DMS114 treated with DMSO at 0.1 percent for 48 hours (cell line): ENCODE measurements around the gene MRPL36.
"Not testable (repeated sequence)": the region's sequence is repeated elsewhere in the genome, so short reads cannot be mapped to it uniquely, and the experiment has no call there.

Experiments used
- DNase-seq: peaks from one replicate; lab custom pipeline; 2025; ENCODE audit not compliant: unreplicated experiment; lab: John Stamatoyannopoulos, UW

MRPL36 gene

DNA sequence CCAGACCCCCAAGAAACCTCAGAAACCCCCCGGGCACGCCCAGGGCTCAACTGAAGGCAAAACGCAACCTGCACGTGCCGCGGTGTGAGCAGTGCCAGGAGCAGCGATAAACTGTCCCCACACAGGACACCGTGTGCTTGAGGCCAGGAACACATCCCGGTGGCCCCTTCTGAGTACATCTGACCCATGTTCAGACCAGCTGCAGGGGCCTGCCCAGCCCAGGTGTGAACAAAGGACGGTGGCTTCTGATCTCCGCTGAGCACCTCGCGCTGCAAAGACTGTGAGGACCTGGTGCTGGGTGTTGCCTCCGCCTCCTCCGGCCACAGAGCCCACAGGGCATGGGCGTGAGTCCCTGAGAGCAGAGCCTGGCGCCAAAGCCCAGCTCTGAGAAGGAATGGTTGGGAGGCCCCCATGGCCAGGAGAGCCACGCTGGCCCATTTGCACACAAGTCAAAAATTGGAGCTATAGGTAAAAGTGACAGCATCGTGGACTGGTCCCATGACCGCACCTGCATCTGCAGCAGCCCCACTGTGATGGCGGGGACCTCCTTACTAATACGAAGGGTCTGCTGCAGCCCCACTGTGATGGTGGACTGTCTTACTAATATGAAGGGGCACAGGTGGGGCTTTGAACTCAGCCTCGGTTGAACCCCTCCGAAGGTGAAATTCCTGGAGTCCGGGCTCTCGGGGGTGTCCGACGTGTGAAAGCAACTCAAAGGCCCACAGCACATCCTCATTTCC is 33.0 kb upstream of the MRPL36 start:
- DNase-seq = no peak

DNA sequence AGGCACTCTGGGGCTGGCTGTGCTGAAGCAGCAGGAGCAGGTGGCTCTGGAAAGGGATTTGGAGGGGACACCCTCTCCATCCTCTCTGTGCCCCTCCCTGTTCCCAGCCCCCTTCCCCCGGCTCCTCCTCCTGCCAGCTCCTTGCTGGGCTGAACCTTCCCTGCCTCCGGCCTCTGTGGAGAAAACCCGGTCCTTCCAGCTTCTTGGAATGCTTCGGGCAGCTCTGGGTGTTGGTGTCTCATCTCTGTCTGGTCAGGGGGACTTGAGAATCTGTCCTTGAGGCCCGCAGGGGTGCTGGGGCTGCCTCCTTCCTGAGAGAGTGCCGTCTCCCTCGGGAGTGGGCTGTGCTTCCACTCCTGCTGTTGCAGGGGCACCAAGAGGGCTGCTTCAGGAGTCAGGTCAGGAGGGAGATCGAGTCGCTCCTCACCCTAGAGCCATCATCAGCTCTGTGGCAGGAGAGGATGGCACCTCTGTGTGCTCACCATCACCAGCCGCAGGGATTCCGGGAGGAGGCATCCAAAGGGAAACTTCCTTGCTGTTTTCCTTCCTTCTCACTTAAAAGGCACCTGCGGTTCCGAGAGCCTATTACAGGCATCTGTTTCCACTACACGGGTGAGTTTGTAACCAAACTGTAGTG is 32.2 kb upstream of the MRPL36 start:
- DNase-seq = no peak

DNA sequence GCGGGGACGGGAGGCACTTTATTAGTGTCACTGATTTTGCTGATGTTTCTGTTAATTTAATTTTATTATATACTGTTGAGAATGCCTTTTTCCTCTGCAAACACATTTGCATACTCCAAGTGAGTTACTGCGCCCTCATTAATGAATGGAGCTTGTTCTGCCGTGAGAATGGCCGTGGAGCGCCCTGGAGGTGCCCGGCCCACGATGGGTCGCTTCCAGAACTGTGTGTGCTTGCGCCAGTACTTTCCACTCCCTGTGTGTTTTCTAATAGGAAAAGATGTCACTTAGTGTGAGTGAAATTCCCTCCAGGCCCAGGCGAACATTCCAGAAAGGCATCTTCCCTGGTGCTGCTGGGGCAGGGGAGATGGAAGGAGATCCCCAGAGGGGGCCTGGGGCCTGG is 31.6 kb upstream of the MRPL36 start:
- DNase-seq = no peak

DNA sequence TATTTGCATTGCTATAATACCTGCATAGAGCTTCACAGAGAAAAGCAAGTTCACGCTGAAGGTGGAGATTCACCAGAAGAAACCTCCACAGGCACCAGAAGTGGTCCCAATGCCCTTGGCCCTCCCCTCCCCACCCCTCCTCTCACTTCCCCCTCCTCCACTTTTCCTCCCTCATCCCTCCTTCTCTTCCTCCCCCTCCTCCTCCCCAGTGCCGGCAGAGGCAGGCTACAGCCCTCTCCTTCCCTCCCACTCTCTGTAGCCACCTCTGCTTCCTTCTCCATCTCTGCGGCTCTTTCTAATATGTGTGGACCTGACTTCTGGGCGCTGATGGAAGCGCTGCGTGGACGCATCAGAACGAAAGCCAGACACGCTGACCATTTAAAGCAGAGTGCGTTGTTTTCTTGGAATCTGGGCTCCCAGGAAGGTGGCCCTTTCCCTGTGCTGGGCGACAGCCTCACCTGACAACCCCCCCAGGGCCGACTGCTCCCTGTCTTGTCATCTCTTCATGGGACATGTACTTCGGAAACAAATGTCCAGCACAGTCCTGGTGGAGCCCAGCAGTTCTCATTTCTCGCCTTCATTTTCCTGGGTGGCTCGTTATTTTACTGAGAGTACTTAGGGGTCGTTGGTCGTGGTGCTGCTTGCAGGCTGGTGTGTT is 31.1 kb upstream of the MRPL36 start:
- no peak for DNase-seq

DNA sequence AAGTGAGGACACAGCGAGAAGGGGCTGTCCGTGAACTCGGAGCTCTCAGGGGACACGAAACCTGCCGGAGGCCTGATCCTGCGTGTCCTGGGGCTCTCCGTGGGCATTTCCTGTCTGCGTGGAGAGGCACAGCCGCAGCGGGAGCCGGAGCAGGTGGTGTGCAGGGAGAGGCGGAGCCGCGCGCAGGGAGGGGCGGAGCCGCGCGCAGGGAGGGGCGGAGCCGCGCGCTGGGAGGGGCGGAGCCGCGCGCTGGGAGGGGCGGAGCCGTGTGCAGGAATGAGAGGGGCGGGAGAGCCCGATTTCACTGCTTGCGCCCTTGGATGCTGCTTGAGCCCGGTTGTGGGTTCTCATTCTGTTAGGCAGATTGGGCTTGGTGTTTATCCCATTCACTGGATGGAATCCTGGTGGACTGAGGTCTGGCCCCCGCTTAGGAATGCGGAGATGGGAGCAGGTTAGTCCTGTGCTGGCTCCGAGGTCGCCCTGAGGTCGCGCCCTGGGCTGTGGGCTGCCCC is 28.3 kb upstream of the MRPL36 start:
- DNase-seq = no peak

DNA sequence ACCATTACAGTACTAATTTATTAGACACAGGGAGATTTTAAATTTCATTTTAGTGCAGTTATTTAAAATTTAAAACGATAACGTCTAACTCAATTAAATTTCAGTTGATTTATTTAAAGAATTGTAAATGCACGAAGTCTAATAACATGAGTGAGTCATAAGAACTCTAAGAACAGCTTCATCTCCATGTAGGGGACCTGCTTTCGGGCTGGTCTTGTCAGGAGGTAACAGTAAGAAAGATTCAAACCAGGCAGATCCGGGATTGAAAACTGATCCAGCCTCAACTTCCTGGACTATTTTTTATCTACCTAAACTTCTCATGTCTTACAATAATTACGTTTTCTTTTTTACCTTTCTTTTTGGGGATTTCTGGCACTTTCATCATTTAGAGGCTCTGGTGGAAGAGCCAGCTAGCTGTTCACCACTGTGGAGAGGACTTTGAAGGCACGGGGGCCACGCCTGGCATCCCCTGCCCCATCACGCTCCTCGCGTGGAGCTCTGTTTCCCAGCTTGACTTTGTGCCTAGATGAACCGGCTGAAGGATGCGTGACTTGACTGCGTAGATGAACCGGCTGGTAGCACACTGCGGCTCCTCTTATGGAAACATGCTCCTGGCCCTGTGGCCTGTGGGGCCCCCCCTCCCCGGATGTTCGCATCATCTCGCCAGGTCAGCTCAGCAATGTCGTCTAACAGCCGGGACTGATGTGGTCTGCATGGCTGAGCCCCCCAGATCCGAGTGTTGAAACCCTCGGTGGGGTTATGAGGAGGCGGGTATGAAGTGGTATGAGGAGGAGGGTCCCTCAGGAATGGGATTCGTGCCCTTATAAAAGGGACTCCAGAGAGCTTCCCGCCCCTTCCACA is 27.6 kb upstream of the MRPL36 start:
- no peak for DNase-seq

DNA sequence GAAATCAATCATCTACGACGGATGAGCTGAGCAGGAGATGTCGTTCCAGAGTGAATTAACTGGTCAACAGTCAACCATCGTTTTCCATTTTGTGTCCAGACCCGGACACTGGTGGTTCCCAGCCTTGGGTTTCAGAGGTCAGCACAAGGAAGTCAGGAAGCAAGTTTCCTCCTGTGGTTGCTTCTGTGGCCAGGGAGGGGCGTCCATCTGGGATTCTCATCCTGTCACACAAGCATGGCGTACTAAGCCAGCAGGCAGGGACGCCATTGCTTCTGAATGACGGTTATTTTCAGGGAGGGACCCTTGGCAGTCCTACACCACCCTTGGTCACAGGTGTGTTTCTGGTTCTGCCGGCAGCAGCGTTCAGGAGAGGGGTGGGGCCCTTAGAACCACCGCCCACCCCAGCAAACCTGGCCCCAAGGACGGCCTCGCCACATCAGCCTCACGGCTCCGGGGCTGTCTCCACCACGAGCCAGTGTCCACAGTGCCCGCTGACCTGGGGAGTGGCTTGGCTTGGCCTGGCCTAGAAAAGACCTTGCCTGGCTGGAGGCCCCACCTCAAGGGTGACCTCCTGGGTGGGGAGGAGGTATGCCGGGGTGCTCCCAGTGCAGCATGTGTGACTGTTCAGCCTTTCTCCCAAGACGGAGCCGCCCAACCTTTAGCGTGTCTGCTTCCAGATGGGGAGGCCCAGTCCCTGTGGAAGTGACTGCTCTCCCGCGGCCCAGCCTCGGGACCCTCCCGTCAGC is 26.8 kb upstream of the MRPL36 start:
- DNase-seq = no peak

DNA sequence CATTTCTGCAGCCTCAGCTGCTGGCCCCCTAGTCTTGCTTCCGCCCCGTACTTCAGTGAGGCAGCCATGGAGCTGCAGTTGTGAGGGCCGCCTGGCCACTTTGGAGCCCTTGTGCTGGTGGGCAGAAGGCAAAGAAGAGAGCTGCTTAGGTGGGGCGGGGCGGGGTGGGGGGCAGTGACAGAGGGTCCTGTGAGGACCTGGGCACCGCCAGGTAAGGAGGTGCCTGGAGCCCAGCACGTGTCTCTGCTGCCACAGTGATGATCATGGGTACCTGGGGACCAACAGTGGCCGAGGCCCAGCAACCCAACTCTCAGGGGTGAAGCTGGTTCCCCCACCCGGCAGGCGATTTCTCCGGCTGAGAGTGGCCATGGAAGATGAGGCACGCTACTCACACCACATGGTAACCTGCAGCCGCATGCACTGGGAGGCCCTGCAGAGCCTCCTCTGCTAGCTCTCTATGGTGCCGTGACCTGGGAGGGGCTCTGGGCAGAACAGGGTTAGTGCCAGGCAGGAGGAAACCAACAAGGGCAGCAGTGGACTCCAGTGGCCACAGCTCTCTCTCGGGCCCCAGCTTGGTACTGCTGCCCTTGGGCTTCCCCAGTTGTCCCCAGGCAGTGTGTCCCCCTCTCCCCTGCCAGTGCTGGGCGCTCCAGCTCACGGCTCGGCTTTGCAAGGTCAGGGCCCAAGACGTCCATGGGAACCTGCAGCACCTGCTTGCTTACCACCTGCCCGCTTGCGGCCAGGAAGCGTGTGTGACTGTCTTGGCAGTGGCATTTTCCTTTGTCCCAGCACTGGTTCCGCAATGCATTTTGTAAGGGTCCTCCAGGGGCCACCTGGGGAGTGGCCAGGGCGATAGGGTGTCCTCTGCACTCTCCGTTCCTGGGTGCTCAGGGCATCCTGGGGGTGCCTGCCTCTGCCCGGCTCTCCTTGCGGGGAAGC is 25.5 kb upstream of the MRPL36 start:
- no peak for DNase-seq

DNA sequence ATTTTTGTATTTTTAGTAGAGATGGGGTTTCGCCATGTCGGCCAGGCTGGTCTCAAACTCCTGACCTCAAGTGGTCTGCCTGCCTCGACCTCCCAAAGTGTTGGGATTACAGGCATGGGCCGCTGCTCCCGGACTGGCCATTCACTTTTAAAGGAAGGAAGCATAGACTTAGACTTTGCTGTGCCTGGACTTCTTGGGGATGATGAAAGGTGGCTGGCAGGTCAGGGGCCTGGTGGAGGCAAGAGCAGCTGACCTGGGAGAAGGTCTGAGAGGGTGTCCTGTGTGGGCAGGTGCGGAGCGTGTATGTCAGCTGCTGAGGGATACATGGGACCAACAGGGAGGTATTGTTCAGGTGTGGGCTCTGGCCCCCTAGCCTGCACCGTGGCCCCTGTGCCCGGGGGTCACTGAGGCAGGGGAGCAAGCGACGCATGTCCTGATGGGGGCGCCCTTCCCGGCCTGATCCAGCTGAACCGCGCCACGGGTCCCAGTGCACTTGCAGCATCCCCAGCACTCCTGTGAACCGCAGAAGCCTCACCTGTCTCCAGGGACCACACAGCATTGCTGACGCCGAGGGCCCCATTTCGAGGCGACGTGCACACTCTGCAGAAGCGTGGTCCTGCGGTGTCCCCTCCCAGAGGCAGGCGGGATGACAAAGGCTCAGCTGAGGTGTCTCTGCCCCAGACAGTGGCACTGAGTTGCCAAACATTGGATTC is 24.6 kb upstream of the MRPL36 start:
- DNase-seq = no peak

DNA sequence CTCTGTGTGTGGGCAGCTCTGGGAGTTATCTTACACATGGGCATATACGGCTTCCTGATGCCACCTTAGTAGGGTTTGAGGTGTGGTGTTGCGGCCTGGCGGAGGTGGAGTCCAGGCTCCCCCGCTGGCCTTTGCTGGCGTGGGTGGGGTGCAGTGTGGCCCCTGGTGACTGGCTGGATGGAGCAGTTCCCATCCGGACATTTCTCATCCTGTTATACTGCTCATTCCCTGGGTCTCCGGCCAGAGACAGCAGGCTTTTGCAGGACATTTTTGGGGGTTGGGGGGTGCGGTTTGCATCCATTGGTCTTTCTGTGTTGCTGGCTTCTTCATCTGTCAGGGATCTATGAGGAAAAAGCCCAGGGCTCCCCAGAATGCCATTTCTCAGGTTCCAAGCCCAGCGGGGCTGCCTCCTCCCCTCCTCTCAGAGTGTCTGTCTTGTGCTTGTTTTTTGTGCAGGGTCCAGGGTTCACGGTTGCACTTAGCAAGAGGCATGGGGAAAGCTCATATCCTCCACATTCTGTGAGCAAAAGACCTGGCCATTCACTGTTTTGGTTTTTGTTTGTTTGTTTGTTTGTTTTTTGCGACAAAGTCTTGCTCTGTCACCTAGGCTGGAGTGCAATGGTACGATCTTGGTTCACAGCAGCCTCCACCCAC is 23.9 kb upstream of the MRPL36 start:
- DNase-seq = no peak

DNA sequence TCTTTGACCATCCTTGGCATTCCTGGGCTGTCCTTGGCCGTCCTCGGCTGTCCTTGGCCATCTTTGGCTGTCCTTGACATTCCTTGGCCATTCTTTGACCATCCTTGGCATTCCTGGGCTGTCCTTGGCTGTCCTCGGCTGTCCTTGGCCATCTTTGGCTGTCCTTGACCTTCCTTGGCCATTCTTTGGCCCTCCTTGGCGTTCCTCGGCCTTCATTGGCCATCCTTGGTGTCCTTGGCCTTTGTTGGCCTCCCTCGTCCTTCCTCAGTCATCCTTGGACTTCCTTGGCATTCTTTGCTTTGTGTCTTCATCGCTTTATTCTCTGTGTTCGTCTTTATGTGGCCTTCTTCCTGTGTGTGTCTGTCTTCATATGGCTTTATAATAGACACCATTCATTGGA is 22.2 kb upstream of the MRPL36 start:
- no peak for DNase-seq

DNA sequence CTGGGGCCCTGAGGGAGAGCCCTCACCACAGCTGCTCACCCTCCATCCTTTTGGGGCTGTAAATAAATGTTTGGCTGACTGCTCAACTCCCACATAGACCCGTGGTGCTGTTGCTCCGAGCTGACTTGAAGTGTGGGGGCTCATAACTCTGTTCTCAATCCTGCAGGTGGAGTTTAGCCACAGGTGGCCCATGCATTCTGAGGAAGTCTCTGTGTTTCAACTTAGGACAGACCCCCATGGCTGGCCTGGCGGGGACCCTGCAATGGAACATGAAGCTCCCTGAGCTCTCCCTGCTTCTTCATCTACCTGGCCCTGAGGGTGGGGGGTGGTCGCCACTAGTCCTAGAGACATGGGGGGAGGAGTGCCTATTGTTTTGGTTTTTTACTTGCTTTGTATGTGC is 21.3 kb upstream of the MRPL36 start:
- DNase-seq = no peak

DNA sequence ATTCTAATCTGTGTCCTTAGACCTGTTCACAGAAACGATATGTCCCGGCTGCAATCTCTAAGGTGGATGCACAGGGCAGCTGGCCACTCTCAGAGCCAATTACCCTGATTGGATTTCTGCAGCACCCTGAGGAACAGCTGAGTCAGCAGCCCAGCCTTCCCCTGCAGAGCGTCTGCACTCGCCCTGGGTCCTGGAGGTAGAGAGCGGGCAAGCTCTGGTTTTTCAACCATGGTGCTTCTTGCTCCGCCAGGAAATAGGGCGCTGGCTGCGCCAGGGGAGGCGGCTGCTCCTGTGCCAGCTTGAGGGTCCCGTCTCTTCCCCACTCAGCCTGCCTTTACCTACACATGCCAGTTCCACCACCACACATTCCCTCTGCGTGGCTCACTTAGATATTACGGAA is 20.7 kb upstream of the MRPL36 start:
- DNase-seq = no peak

DNA sequence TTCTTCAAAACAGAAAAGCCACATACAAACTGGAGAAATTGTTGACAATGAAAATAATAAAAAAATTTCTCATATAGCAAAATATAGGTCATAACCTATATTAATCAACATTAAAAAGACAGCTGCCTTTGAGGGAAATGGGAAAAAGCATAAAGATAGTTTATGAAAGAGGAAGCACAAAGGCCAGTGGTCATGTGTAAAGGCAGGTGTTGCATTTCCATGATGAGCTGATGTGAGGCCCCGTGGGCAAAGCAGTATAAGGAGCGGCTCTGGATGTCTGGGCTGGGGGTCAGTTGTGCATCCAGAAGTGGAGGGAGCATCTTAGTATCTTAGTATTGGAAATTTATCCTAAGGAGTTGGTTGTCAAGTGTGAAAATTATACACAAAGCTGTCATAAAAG is 19.8 kb upstream of the MRPL36 start:
- DNase-seq = no peak

DNA sequence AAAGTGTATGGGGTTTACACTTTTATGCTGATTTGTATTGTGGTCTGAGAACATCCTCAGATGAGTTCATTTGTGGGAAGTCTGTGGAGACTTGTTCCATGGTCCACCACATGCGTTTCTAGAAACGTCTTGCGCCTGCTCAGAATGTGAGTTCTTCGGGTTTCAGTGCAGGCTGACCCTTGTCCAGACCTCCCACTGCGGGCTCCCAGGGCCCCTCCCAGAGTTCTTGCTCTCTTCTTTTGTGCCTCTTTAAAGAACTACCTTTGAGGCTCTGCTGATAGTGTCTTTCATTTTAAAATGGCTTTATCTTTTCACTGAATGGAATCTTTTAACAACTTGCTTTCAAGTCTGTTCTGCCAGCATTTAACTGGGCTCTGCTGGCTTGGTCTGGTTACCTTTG is 19.1 kb upstream of the MRPL36 start:
- no peak for DNase-seq

DNA sequence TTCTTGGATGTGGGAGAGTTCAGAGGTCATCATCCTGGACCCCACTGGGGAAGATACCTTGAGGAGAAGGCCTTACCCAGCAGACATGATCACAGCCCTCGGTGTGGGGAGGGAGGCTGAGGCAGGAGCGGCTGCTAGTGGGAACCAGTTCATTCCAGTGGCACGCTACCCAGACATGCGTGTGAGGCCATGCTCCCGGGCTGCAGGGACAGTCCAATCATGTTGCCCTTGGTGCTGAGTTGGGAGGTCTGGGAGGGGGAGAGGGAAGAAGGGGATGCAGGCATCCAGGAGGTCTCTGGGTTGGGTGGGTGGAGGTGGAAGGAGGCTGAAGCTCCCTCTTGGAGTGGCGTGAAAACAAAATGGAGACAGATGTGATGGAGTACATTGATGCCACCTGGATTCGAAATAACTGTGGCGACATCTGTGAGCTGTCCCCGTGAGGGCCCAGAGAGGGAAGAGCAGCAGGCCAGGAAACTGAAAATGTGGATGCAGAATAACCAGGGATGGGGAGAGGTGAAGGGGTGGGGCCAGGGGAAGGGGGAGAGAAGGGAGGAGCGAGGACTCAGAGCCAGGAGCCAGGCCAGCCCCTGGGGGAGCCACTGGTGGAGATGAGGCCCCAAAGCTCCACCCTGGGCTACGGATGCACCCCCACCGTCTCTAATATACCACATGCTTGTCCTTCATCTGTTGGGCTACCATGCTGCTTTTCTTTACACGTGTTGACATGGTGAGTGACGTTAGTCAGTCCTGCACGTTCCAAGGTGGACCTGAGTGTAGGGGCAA is 17.8 kb upstream of the MRPL36 start:
- DNase-seq = no peak

DNA sequence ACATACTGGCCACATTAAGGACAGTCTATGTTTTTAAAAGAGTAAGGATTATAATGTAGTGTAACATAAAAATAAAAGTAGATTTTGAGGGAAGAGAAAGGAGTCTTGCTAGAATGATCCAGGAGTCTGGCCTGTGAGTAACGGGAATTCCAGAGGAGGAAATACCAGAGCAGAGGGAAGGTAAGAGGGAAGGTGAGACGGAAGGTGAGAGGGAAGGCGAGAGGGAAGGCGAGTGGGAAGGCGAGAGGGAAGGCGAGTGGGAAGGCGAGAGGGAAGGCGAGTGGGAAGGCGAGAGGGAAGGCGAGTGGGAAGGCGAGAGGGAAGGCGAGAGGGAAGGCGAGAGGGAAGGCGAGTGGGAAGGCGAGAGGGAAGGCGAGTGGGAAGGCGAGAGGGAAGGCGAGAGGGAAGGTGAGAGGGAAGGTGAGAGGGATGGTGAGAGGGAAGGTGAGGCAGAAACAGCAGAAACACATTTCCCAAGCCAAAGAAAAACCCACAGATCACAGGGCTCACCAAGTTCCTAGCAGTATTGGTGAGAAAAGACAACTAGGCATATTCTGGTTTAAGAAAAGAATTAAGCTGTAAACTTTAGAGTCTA is 17.0 kb upstream of the MRPL36 start:
- not testable (repeated sequence) for DNase-seq
